Dedifferentiated amniotic fluid mesenchymal stem cell (primary cell): ENCODE measurements around the gene PLA2G2E.
"Not testable (repeated sequence)": the region's sequence is repeated elsewhere in the genome, so short reads cannot be mapped to it uniquely, and the experiment has no call there.

Experiments
- DNase-seq: peaks from one replicate; pipeline ENCODE4 v3.0.0-alpha.2; 2016; ENCODE audit errors: extremely low spot score

PLA2G2E gene

GRCh38 chr1:19884312-19884711 is 39.1 kb downstream of the PLA2G2E start:
- DNase-seq, result no peak

GRCh38 chr1:19882111-19883071 is 41.0 kb downstream of the PLA2G2E start, which contains the start of gene OTUD3:
Gene OTUD3 (plus strand): TSS chr1:19882395. CDS start chr1:19882514, 119 bp downstream.
- peak; percentile 99 for DNase-seq

- not testable (repeated sequence) for DNase-seq
Measured at GRCh38 chr1:19880841-19881240, 42.6 kb downstream of the PLA2G2E start.

- no peak for DNase-seq
Measured at GRCh38 chr1:19879661-19880060, 43.8 kb downstream of the PLA2G2E start.

- DNase-seq, result no peak
Measured at GRCh38 chr1:19879227-19879626, 44.2 kb downstream of the PLA2G2E start.

- DNase-seq, result no peak
Measured at GRCh38 chr1:19878637-19878985, 44.8 kb downstream of the PLA2G2E start.

GRCh38 chr1:19877821-19878636 is 45.4 kb downstream of the PLA2G2E start:
- no peak for DNase-seq

GRCh38 chr1:19877181-19877750 is 46.2 kb downstream of the PLA2G2E start:
- DNase-seq, result no peak

- DNase-seq, result no peak
Measured at GRCh38 chr1:19872190-19872589, 51.2 kb downstream of the PLA2G2E start.
